Measurements from ENCODE around the gene DLG1.

The DLG1 gene

GRCh38 chr3:197253238-197253947, 45.0 kb downstream of the DLG1 start:
- peak in 1 of 3 donors; percentile 5 for DNase-seq (ENCODE audit: low read depth in 2 of 3, low spot score in 1 of 3)

- no peak for DNase-seq (ENCODE audit: low read depth in 2 of 3, low spot score in 1 of 3)
Measured at GRCh38 chr3:197249542-197249941, 48.9 kb downstream of the DLG1 start.

- no peak for DNase-seq (ENCODE audit: low read depth in 2 of 3, low spot score in 1 of 3)
Measured at GRCh38 chr3:197248341-197248740, 50.1 kb downstream of the DLG1 start.

- DNase-seq (ENCODE audit: low read depth in 2 of 3, low spot score in 1 of 3), result no peak
Measured at GRCh38 chr3:197244751-197245150, 53.7 kb downstream of the DLG1 start.

- no peak for DNase-seq (ENCODE audit: low read depth in 2 of 3, low spot score in 1 of 3)
Measured at GRCh38 chr3:197242784-197243432, 55.5 kb downstream of the DLG1 start.

GRCh38 chr3:197241173-197241572, 57.2 kb downstream of the DLG1 start:
- DNase-seq (ENCODE audit: low read depth in 2 of 3, low spot score in 1 of 3), result no peak

GRCh38 chr3:197239857-197240256, 58.6 kb downstream of the DLG1 start:
- no peak for DNase-seq (ENCODE audit: low read depth in 2 of 3, low spot score in 1 of 3)

GRCh38 chr3:197238842-197239241, 59.6 kb downstream of the DLG1 start:
- DNase-seq (ENCODE audit: low read depth in 2 of 3, low spot score in 1 of 3), result no peak

- DNase-seq (ENCODE audit: low read depth in 2 of 3, low spot score in 1 of 3), result no peak
Measured at GRCh38 chr3:197237897-197238296, 60.5 kb downstream of the DLG1 start.

- no peak for DNase-seq (ENCODE audit: low read depth in 2 of 3, low spot score in 1 of 3)
Measured at GRCh38 chr3:197236362-197236761, 62.0 kb downstream of the DLG1 start.

- DNase-seq (ENCODE audit: low read depth in 2 of 3, low spot score in 1 of 3), result no peak
Measured at GRCh38 chr3:197234947-197235914, 63.2 kb downstream of the DLG1 start.

- DNase-seq (ENCODE audit: low read depth in 2 of 3, low spot score in 1 of 3), result no peak
Measured at GRCh38 chr3:197231321-197231720, 67.1 kb downstream of the DLG1 start.

GRCh38 chr3:197229836-197230235, 68.6 kb downstream of the DLG1 start:
- DNase-seq (ENCODE audit: low read depth in 2 of 3, low spot score in 1 of 3), result no peak

GRCh38 chr3:197229178-197229577, 69.2 kb downstream of the DLG1 start:
- DNase-seq (ENCODE audit: low read depth in 2 of 3, low spot score in 1 of 3), result no peak

GRCh38 chr3:197227780-197228574, 70.4 kb downstream of the DLG1 start:
- DNase-seq (ENCODE audit: low read depth in 2 of 3, low spot score in 1 of 3), result no peak

- DNase-seq (ENCODE audit: low read depth in 2 of 3, low spot score in 1 of 3), result no peak
Measured at GRCh38 chr3:197226179-197226578, 72.2 kb downstream of the DLG1 start.

- no peak for DNase-seq (ENCODE audit: low read depth in 2 of 3, low spot score in 1 of 3)
Measured at GRCh38 chr3:197225579-197225978, 72.8 kb downstream of the DLG1 start.

GRCh38 chr3:197224034-197224444, 74.4 kb downstream of the DLG1 start:
- no peak for DNase-seq (ENCODE audit: low read depth in 2 of 3, low spot score in 1 of 3)

GRCh38 chr3:197222937-197223370, 75.5 kb downstream of the DLG1 start:
- DNase-seq (ENCODE audit: low read depth in 2 of 3, low spot score in 1 of 3), result no peak

- DNase-seq (ENCODE audit: low read depth in 2 of 3, low spot score in 1 of 3), result no peak
Measured at GRCh38 chr3:197219619-197220018, 78.8 kb downstream of the DLG1 start.

- no peak for DNase-seq (ENCODE audit: low read depth in 2 of 3, low spot score in 1 of 3)
Measured at GRCh38 chr3:197218210-197218609, 80.2 kb downstream of the DLG1 start.
